Panc1 (cell line): ENCODE results near the gene WNT5B.

ENCODE experiments used
- POLR2AphosphoS5 ChIP-seq: IDR thresholded peaks from 2 replicates; pipeline ENCODE4 v1.6.1; 2012; ENCODE audit warnings: mild to moderate bottlenecking, low read depth, low read length, moderate library complexity
- SIN3A ChIP-seq: IDR thresholded peaks from 2 replicates; pipeline ENCODE4 v1.6.1; 2012; ENCODE audit warnings: low read depth, mild to moderate bottlenecking, low read length, moderate library complexity, borderline replicate concordance; ENCODE audit not compliant: insufficient read depth
- TCF7L2 ChIP-seq: IDR thresholded peaks from 2 replicates; pipeline ENCODE4 v1.6.1; 2011; ENCODE audit warnings: mild to moderate bottlenecking, low read depth, low read length, inconsistent platforms
- TF ChIP-seq, protein P1 (sequence below): fragments of 450-650 bp; IDR thresholded peaks from 2 replicates; pipeline ENCODE4 v1.5.1; 2017; ENCODE audit warnings: mild to moderate bottlenecking

DNA sequence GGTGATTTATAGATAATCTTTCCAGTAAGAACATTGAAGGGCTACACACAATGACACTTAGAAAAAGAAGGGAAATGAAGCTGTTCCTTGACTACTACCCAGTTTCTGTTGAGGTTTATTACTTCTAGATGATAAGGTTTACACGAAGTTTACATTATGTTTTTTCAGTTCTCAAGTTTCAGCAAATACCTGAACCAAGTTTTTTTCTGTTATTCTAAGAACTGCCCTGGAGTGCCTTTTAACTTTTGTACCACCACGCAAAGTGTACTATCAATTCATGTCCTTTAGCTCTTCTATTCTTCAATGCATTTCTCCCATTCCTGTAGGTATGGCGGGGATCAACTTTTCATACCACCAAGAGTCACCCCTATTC, 40.5 kb upstream of the WNT5B start:
- TF ChIP-seq, protein P1, sequence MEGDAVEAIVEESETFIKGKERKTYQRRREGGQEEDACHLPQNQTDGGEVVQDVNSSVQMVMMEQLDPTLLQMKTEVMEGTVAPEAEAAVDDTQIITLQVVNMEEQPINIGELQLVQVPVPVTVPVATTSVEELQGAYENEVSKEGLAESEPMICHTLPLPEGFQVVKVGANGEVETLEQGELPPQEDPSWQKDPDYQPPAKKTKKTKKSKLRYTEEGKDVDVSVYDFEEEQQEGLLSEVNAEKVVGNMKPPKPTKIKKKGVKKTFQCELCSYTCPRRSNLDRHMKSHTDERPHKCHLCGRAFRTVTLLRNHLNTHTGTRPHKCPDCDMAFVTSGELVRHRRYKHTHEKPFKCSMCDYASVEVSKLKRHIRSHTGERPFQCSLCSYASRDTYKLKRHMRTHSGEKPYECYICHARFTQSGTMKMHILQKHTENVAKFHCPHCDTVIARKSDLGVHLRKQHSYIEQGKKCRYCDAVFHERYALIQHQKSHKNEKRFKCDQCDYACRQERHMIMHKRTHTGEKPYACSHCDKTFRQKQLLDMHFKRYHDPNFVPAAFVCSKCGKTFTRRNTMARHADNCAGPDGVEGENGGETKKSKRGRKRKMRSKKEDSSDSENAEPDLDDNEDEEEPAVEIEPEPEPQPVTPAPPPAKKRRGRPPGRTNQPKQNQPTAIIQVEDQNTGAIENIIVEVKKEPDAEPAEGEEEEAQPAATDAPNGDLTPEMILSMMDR: no peak
- TF ChIP-seq POLR2AphosphoS5: no peak
- no peak for TF ChIP-seq TCF7L2
- no peak for TF ChIP-seq SIN3A
